ENCODE measurements around the gene VDAC1.

The VDAC1 gene

GRCh38 chr5:133924221-133924920 lies 80.4 kb downstream of the VDAC1 start:
- no peak for DNase-seq

DNA sequence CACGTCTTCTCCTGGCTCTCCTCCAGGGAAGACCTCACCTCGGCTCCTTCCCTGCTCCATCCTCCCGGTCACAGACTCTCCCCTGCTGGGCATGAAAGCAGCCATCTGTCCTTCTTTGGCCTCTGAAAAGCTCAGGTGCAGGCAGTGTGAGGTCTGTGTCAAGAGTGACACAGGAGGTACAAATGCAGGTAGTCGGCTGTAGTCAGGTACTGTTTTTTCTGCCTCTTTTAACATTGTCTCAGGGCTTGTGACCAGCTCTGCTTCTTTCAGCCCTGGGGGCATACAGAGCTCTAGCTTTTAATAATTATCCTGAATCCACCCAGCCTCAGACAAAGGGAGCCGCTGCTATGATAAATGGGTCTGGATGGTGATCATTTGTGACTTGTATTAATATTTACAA lies 82.8 kb downstream of the VDAC1 start:
- no peak for DNase-seq

Measured in NCI-H1436 (cell line).